Pons (tissue), 1 donor: ENCODE measurements around the gene KCNQ5.

Experiments used
- DNase-seq: peaks from one replicate; pipeline ENCODE4 v3.0.0-alpha.2; 2016; ENCODE audit warnings: low spot score

The KCNQ5 gene

GRCh38 chr6:73002588-73002987 is 380.7 kb downstream of the KCNQ5 start:
- DNase-seq = no peak

- DNase-seq = no peak
These were observed 381.4 kb downstream of the KCNQ5 start for GRCh38 chr6:73003302-73003701.

GRCh38 chr6:73004231-73004630 is 382.4 kb downstream of the KCNQ5 start:
- DNase-seq = no peak

GRCh38 chr6:73004861-73005260 is 383.0 kb downstream of the KCNQ5 start:
- no peak for DNase-seq

GRCh38 chr6:73006146-73006545 is 384.3 kb downstream of the KCNQ5 start:
- DNase-seq = no peak

GRCh38 chr6:73011945-73012344 is 390.1 kb downstream of the KCNQ5 start:
- no peak for DNase-seq

GRCh38 chr6:73017476-73017875 is 395.6 kb downstream of the KCNQ5 start:
- DNase-seq = no peak

GRCh38 chr6:73024598-73024997 is 402.7 kb downstream of the KCNQ5 start:
- DNase-seq = no peak

- DNase-seq = no peak
These were observed 405.8 kb downstream of the KCNQ5 start for GRCh38 chr6:73027691-73028090.

GRCh38 chr6:73028124-73028766 is 406.4 kb downstream of the KCNQ5 start:
- DNase-seq = no peak

GRCh38 chr6:73028893-73029450 is 407.1 kb downstream of the KCNQ5 start:
- no peak for DNase-seq

GRCh38 chr6:73030257-73030656 is 408.4 kb downstream of the KCNQ5 start:
- DNase-seq = no peak

- DNase-seq = no peak
These were observed 409.2 kb downstream of the KCNQ5 start for GRCh38 chr6:73030791-73031782.

GRCh38 chr6:73032586-73032985 is 410.7 kb downstream of the KCNQ5 start:
- DNase-seq = no peak

- DNase-seq = no peak
These were observed 414.8 kb downstream of the KCNQ5 start for GRCh38 chr6:73036689-73037088.

- no peak for DNase-seq
These were observed 419.2 kb downstream of the KCNQ5 start for GRCh38 chr6:73041051-73041450.

GRCh38 chr6:73042892-73043291 is 421.0 kb downstream of the KCNQ5 start:
- DNase-seq = no peak

- no peak for DNase-seq
These were observed 421.6 kb downstream of the KCNQ5 start for GRCh38 chr6:73043446-73043845.

GRCh38 chr6:73045609-73046008 is 423.7 kb downstream of the KCNQ5 start:
- no peak for DNase-seq

- no peak for DNase-seq
These were observed 425.9 kb downstream of the KCNQ5 start for GRCh38 chr6:73047801-73048200.

GRCh38 chr6:73049971-73050594 is 428.2 kb downstream of the KCNQ5 start:
- no peak for DNase-seq

GRCh38 chr6:73050706-73051105 is 428.8 kb downstream of the KCNQ5 start:
- no peak for DNase-seq
